SK-N-SH treated with all-trans-retinoic acid at 6 μM for 48 hours (cell line): ENCODE measurements around the gene SH2D3A.
"Not testable (repeated sequence)": the region's sequence is repeated elsewhere in the genome, so short reads cannot be mapped to it uniquely, and the experiment has no call there.

Experiments
- ATAC-seq: fragments of 200-7000 bp; cut with Tn5 transposase; 3 replicates; pipeline ENCODE4 v1.9.1; 2020; ENCODE audit warnings: mild to moderate bottlenecking, moderate library complexity
- ARNTL ChIP-seq: fragments of 450-650 bp; formaldehyde crosslinking; IDR thresholded peaks from 2 replicates; pipeline ENCODE4 v1.5.0; 2020; ENCODE audit warnings: low read depth, mild to moderate bottlenecking, moderate library complexity, borderline replicate concordance
- BACH2 ChIP-seq: fragments of 250-450 bp; sonication (Bioruptor Pico); IDR thresholded peaks from 2 replicates; pipeline ENCODE4 v1.9.0; 2021; ENCODE audit warnings: mild to moderate bottlenecking, borderline replicate concordance
- CSDC2 ChIP-seq: fragments of 250-450 bp; sonication (Bioruptor Pico); IDR thresholded peaks from 2 replicates; pipeline ENCODE4 v1.5.0; 2020; ENCODE audit warnings: mild to moderate bottlenecking, moderate library complexity
- ESRRG ChIP-seq: fragments of 250-450 bp; sonication (Bioruptor Pico); IDR thresholded peaks from 2 replicates; pipeline ENCODE4 v1.6.1; 2021; ENCODE audit warnings: mild to moderate bottlenecking
- GLIS3 ChIP-seq: fragments of 250-450 bp; sonication (Bioruptor Pico); IDR thresholded peaks from 2 replicates; pipeline ENCODE4 v1.5.0; 2020; ENCODE audit warnings: mild to moderate bottlenecking, moderate library complexity
- ISL1 ChIP-seq: fragments of 250-450 bp; sonication (Bioruptor Pico); IDR thresholded peaks from 2 replicates; pipeline ENCODE4 v2.1.2; 2022; ENCODE audit warnings: mild to moderate bottlenecking, moderate library complexity
- OSR1 ChIP-seq: fragments of 250-450 bp; sonication (Bioruptor Pico); IDR thresholded peaks from 2 replicates; pipeline ENCODE4 v1.8.0; 2022; ENCODE audit warnings: moderate library complexity, mild to moderate bottlenecking, inconsistent platforms
- PPARA ChIP-seq: fragments of 250-450 bp; sonication (Bioruptor Pico); IDR thresholded peaks from 2 replicates; pipeline ENCODE4 v1.5.0; 2020; ENCODE audit warnings: mild to moderate bottlenecking, borderline replicate concordance
- RARB ChIP-seq: fragments of 250-450 bp; sonication (Bioruptor Pico); IDR thresholded peaks from 2 replicates; pipeline ENCODE4 v1.8.0; 2021; ENCODE audit warnings: mild to moderate bottlenecking, moderate library complexity
- SNAI2 ChIP-seq: fragments of 250-450 bp; sonication (Bioruptor Pico); IDR thresholded peaks from 2 replicates; pipeline ENCODE4 v1.5.0; 2020; ENCODE audit warnings: mild to moderate bottlenecking, moderate library complexity
- TCF4 ChIP-seq: fragments of 250-450 bp; sonication (Bioruptor Pico); IDR thresholded peaks from 2 replicates; pipeline ENCODE4 v1.8.0; 2021; ENCODE audit warnings: mild to moderate bottlenecking, moderate library complexity, borderline replicate concordance
- TOX ChIP-seq: fragments of 250-450 bp; sonication (Bioruptor Pico); IDR thresholded peaks from 2 replicates; pipeline ENCODE4 v1.8.0; 2021; ENCODE audit warnings: mild to moderate bottlenecking, moderate library complexity, borderline replicate concordance
- ZC3H10 ChIP-seq: fragments of 250-450 bp; sonication (Bioruptor Pico); IDR thresholded peaks from 2 replicates; pipeline ENCODE4 v1.5.1; 2021; ENCODE audit warnings: mild to moderate bottlenecking, moderate library complexity
- ZFP3 ChIP-seq: fragments of 250-450 bp; sonication (Bioruptor Pico); IDR thresholded peaks from 2 replicates; pipeline ENCODE4 v1.5.0; 2020; ENCODE audit warnings: mild to moderate bottlenecking, moderate library complexity
- ZNF565 ChIP-seq: fragments of 450-650 bp; formaldehyde crosslinking; conservative IDR thresholded peaks from 2 replicates; pipeline ENCODE4 v1.5.0; 2020; ENCODE audit warnings: low read depth, mild to moderate bottlenecking, moderate library complexity
- ZNF70 ChIP-seq: fragments of 450-650 bp; formaldehyde crosslinking; IDR thresholded peaks from 2 replicates; pipeline ENCODE4 v1.5.0; 2020; ENCODE audit warnings: mild to moderate bottlenecking, moderate library complexity
- ZNF8 ChIP-seq: fragments of 450-650 bp; formaldehyde crosslinking; IDR thresholded peaks from 2 replicates; pipeline ENCODE4 v1.5.0; 2020; ENCODE audit warnings: mild to moderate bottlenecking, moderate library complexity
- TF ChIP-seq, protein P1 (sequence below): fragments of 250-450 bp; sonication (Bioruptor Pico); IDR thresholded peaks from 2 replicates; pipeline ENCODE4 v1.5.1; 2020; ENCODE audit warnings: low read depth, mild to moderate bottlenecking, moderate library complexity
- TF ChIP-seq, protein P2 (sequence below): fragments of 250-450 bp; sonication (Bioruptor Pico); IDR thresholded peaks from 2 replicates; pipeline ENCODE4 v1.8.0; 2020; ENCODE audit warnings: mild to moderate bottlenecking, moderate library complexity, borderline replicate concordance
- TF ChIP-seq, protein P3 (sequence below): fragments of 250-450 bp; sonication (Bioruptor Pico); IDR thresholded peaks from 2 replicates; pipeline ENCODE4 v1.8.0; 2021; ENCODE audit warnings: low read depth, mild to moderate bottlenecking, moderate library complexity, borderline replicate concordance
- TF ChIP-seq, protein P4 (sequence below): fragments of 250-450 bp; sonication (Bioruptor Pico); IDR thresholded peaks from 2 replicates; pipeline ENCODE4 v1.5.0; 2020; ENCODE audit warnings: mild to moderate bottlenecking, moderate library complexity

Gene SH2D3A

DNA sequence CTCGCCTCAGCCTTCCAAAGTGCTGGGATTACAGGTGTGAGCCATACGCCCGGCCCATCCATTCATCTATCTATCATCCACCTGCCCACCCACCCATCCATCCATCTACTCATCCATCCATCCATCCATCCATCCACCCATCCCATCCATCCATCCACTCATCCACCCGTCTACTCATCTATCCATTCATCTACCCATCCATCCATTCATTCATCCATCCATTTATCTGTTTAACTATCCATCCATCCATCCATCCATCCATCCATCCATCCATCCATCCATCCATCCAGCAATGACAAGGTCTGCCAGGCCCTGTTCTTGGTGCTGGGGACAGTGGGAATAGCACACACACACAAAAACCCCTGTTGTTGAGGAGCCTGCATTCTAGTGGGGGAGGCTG, 9.8 kb upstream of the SH2D3A start:
- no peak for ATAC-seq
- TF ChIP-seq RARB (CRISPR knock-in tag) (no peak), PPARA (CRISPR knock-in tag) (no peak), ESRRG (no peak), ZC3H10 (no peak)

DNA sequence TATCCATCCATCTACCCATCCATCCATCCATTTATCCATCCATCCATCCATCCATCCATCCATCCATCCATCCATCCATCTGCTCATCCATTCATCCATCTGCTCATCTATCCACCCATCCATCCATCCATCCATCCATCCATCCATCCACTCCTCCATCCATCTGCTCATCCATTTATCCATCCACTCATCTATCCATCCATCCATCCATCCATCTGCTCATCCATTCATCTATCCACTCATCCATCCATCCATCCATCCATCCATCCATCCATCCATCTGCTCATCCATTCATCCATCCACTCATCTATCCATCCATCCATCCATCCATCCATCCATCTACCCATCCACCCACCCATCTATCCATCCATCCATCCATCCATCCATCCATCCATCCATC, 8.8 kb upstream of the SH2D3A start:
- not testable (repeated sequence) for ATAC-seq

DNA sequence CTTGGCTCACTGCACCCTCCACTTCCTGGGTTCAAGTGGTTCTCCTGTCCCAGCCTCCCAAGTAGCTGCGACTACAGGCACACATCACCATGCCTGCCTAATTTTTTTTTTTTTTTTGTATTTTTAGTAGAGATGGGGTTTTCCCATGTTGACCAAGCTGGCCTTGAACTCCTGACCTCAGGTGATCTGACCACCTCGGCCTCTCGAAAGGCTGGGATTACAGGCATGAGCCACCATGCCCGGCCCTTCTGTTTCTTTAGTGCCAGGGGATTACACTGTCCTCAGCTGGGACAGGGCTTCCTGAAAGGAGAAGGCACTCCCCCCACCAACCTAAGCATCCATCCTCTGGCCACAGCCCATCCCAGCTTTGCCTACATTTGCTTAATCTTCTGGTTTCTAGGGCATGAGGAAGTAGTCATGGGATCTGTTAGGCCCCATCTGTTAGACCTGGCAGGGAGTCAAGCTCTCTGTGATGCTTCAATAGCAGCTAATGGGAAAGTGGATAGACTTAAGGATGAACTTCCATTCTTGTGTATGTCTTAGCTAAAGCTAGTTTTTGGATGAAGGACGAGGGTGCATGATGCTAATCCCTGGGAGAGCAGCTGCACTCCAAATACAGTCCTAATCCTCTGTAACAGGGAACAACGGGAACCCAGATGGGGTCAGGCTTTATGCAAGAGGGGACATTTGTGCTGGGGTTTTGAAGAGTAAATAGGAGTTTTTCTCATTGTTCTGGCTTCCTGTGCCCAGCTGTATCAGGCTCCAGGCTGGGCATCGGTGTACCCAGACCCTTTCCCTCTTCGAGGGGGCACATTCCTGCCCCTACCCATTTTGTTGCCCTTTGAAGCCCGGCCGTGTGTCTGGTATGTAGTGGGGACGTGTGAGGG, 7.8 kb upstream of the SH2D3A start:
- TF ChIP-seq GLIS3 (CRISPR knock-in tag) (no peak), SNAI2 (CRISPR knock-in tag) (no peak), ZFP3 (CRISPR knock-in tag) (peak; percentile 94), OSR1 (CRISPR knock-in tag) (no peak)
- TF ChIP-seq, protein P1, sequence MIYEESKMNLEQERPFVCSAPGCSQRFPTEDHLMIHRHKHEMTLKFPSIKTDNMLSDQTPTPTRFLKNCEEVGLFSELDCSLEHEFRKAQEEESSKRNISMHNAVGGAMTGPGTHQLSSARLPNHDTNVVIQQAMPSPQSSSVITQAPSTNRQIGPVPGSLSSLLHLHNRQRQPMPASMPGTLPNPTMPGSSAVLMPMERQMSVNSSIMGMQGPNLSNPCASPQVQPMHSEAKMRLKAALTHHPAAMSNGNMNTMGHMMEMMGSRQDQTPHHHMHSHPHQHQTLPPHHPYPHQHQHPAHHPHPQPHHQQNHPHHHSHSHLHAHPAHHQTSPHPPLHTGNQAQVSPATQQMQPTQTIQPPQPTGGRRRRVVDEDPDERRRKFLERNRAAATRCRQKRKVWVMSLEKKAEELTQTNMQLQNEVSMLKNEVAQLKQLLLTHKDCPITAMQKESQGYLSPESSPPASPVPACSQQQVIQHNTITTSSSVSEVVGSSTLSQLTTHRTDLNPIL (CRISPR knock-in tag) = no peak
- no peak for ATAC-seq

DNA sequence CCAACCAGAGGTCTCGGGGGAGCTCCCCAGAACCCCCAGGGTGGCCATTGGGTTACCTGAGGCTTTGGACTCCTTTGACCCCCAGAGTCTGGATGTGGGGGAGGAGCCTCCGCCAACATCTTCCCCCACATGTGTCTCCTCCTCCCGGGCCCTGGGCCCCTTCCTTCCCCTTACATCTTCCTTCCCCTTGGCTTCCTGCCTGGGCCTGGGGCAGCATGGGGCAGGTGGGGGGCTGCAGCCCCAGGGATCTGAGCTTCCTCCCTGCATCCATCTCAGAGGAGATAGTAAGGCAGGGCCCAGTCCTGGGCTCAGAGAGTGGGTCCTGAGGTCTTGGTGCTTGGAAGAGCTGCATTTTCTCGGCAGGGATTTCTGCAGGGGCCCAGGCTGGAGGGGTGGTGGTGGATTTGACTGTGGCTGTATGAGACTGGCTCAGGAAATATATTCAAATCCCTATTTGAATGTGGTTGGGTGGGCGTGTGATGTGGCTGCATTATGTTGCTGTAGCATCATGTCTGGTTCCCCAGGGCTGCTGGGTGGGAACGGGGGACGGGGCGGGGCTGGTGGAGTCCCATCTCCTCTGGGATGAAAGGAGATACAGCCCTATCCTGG, 6.2 kb upstream of the SH2D3A start:
- TF ChIP-seq ZFP3 (CRISPR knock-in tag) = no peak
- TF ChIP-seq, protein P2, sequence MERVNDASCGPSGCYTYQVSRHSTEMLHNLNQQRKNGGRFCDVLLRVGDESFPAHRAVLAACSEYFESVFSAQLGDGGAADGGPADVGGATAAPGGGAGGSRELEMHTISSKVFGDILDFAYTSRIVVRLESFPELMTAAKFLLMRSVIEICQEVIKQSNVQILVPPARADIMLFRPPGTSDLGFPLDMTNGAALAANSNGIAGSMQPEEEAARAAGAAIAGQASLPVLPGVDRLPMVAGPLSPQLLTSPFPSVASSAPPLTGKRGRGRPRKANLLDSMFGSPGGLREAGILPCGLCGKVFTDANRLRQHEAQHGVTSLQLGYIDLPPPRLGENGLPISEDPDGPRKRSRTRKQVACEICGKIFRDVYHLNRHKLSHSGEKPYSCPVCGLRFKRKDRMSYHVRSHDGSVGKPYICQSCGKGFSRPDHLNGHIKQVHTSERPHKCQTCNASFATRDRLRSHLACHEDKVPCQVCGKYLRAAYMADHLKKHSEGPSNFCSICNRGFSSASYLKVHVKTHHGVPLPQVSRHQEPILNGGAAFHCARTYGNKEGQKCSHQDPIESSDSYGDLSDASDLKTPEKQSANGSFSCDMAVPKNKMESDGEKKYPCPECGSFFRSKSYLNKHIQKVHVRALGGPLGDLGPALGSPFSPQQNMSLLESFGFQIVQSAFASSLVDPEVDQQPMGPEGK (CRISPR knock-in tag) = no peak
- TF ChIP-seq, protein P1 (CRISPR knock-in tag) = no peak
- no peak for TF ChIP-seq ESRRG
- no peak for TF ChIP-seq GLIS3 (CRISPR knock-in tag)
- TF ChIP-seq TCF4 (CRISPR knock-in tag) = no peak
- TF ChIP-seq OSR1 (CRISPR knock-in tag) = no peak
- no peak for TF ChIP-seq SNAI2 (CRISPR knock-in tag)
- ATAC-seq = no peak

DNA sequence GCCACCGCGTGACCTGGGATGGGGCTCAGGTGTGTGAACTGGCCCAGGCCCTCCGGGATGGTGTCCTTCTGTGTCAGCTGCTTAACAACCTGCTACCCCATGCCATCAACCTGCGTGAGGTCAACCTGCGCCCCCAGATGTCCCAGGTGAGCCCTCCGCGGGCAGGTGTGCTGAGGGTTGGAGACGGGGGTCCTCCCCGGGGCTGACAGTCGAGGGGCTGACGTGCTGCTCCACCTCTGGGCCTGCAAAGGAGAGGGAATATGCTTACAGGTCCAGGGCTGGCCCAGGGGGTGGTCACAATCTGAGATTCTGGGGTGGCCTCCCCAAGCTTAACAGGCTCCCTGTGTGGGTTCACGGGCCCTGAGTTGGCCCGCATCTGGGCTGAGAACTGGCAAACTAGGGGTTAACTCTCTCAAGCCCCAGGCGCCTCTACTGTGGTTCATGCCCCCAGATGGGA, 5.7 kb upstream of the SH2D3A start:
- ATAC-seq = no peak; the same call in 2 of the 3 replicates
- TF ChIP-seq ZNF565 (CRISPR knock-in tag) = no peak
- no peak for TF ChIP-seq GLIS3 (CRISPR knock-in tag)
- no peak for TF ChIP-seq SNAI2 (CRISPR knock-in tag)
- no peak for TF ChIP-seq TOX (CRISPR knock-in tag)
- TF ChIP-seq, protein P3, sequence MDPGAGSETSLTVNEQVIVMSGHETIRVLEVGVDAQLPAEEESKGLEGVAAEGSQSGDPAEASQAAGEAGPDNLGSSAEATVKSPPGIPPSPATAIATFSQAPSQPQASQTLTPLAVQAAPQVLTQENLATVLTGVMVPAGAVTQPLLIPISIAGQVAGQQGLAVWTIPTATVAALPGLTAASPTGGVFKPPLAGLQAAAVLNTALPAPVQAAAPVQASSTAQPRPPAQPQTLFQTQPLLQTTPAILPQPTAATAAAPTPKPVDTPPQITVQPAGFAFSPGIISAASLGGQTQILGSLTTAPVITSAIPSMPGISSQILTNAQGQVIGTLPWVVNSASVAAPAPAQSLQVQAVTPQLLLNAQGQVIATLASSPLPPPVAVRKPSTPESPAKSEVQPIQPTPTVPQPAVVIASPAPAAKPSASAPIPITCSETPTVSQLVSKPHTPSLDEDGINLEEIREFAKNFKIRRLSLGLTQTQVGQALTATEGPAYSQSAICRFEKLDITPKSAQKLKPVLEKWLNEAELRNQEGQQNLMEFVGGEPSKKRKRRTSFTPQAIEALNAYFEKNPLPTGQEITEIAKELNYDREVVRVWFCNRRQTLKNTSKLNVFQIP = no peak
- TF ChIP-seq, protein P2 (CRISPR knock-in tag) = no peak
- no peak for TF ChIP-seq ZNF8
- no peak for TF ChIP-seq ZFP3 (CRISPR knock-in tag)
- no peak for TF ChIP-seq PPARA (CRISPR knock-in tag)
- TF ChIP-seq ARNTL (CRISPR knock-in tag) = no peak
- no peak for TF ChIP-seq BACH2 (CRISPR knock-in tag)
- no peak for TF ChIP-seq ZNF70
- no peak for TF ChIP-seq RARB (CRISPR knock-in tag)
- TF ChIP-seq CSDC2 (CRISPR knock-in tag) = no peak
- TF ChIP-seq, protein P4, sequence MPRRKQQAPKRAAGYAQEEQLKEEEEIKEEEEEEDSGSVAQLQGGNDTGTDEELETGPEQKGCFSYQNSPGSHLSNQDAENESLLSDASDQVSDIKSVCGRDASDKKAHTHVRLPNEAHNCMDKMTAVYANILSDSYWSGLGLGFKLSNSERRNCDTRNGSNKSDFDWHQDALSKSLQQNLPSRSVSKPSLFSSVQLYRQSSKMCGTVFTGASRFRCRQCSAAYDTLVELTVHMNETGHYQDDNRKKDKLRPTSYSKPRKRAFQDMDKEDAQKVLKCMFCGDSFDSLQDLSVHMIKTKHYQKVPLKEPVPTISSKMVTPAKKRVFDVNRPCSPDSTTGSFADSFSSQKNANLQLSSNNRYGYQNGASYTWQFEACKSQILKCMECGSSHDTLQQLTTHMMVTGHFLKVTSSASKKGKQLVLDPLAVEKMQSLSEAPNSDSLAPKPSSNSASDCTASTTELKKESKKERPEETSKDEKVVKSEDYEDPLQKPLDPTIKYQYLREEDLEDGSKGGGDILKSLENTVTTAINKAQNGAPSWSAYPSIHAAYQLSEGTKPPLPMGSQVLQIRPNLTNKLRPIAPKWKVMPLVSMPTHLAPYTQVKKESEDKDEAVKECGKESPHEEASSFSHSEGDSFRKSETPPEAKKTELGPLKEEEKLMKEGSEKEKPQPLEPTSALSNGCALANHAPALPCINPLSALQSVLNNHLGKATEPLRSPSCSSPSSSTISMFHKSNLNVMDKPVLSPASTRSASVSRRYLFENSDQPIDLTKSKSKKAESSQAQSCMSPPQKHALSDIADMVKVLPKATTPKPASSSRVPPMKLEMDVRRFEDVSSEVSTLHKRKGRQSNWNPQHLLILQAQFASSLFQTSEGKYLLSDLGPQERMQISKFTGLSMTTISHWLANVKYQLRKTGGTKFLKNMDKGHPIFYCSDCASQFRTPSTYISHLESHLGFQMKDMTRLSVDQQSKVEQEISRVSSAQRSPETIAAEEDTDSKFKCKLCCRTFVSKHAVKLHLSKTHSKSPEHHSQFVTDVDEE (CRISPR knock-in tag) = no peak
- no peak for TF ChIP-seq ZC3H10
- TF ChIP-seq ISL1 = no peak
